Measurements from ENCODE around the gene MST1.

The MST1 gene

GRCh38 chr3:49673715-49674496 lies 15.4 kb downstream of the MST1 start, which contains the start of gene APEH:
Gene APEH (plus strand): TSS chr3:49674351. CDS start chr3:49674402, 51 bp downstream.
- Histone ChIP-seq H3K27me3 (ENCODE audit: insufficient read depth, low read length, poor library complexity) (no peaks in the 10 kb centered on the region), H3K4me1 (ENCODE audit: insufficient read depth, low read length) (peaks cover 34% of the 10 kb centered on the region), H3K27ac (ENCODE audit: low read length) (peak within 1 kb of the TSS; percentile 87), H3K9ac (ENCODE audit: low read depth, low read length) (peak within 1 kb of the TSS; percentile 92), H3K4me3 (ENCODE audit: low read depth in 1 of 2, low read length in 2 of 2) (peak within 1 kb of the TSS; percentile 72 to 97; a peak in 3 of 4 replicates), H3K9me3 (ENCODE audit: insufficient read depth, low read length, severe bottlenecking) (no peaks in the 10 kb centered on the region), H3K36me3 (ENCODE audit: insufficient read depth, low read length) (peaks cover 39% of the 10 kb centered on the region), H2AFZ (ENCODE audit: low read depth, low read length) (peak within 1 kb of the TSS; percentile 83), H4K20me1 (ENCODE audit: insufficient read depth, low read length) (peaks cover 16% of the 10 kb centered on the region; the same call in 1 of the 2 replicates), H3K79me2 (ENCODE audit: insufficient read depth, low read length) (peaks cover 28% of the 10 kb centered on the region), H3K4me2 (ENCODE audit: insufficient read depth, low read length) (peak within 1 kb of the TSS; percentile 99)
- TF ChIP-seq EZH2 (IDR thresholded peaks at IDR 0.05; ENCODE audit: borderline replicate concordance, low read depth, low read length, severe bottlenecking): no peak
- TF ChIP-seq, protein P1, sequence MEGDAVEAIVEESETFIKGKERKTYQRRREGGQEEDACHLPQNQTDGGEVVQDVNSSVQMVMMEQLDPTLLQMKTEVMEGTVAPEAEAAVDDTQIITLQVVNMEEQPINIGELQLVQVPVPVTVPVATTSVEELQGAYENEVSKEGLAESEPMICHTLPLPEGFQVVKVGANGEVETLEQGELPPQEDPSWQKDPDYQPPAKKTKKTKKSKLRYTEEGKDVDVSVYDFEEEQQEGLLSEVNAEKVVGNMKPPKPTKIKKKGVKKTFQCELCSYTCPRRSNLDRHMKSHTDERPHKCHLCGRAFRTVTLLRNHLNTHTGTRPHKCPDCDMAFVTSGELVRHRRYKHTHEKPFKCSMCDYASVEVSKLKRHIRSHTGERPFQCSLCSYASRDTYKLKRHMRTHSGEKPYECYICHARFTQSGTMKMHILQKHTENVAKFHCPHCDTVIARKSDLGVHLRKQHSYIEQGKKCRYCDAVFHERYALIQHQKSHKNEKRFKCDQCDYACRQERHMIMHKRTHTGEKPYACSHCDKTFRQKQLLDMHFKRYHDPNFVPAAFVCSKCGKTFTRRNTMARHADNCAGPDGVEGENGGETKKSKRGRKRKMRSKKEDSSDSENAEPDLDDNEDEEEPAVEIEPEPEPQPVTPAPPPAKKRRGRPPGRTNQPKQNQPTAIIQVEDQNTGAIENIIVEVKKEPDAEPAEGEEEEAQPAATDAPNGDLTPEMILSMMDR (IDR thresholded peaks at IDR 0.05; ENCODE audit: borderline replicate concordance, extremely low read depth, low read length, poor library complexity, severe bottlenecking): no peak
- DNase-seq: peak; percentile 99
- ATAC-seq (ENCODE audit: insufficient read depth, low read depth): peak; percentile 86

- Histone ChIP-seq H3K27ac (ENCODE audit: low read length) (peak overlapping the region; percentile 87), H3K27me3 (ENCODE audit: insufficient read depth, low read length, poor library complexity) (no peaks in the 10 kb centered on the region), H2AFZ (ENCODE audit: low read depth, low read length) (peak overlapping the region; percentile 81), H3K9me3 (ENCODE audit: insufficient read depth, low read length, severe bottlenecking) (no peaks in the 10 kb centered on the region), H4K20me1 (ENCODE audit: insufficient read depth, low read length) (peaks cover 16% of the 10 kb centered on the region; the same call in 1 of the 2 replicates), H3K4me1 (ENCODE audit: insufficient read depth, low read length) (peaks cover 34% of the 10 kb centered on the region), H3K79me2 (ENCODE audit: insufficient read depth, low read length) (peaks cover 28% of the 10 kb centered on the region), H3K9ac (ENCODE audit: low read depth, low read length) (peak overlapping the region; percentile 92), H3K4me2 (ENCODE audit: insufficient read depth, low read length) (peak overlapping the region; percentile 99), H3K4me3 (ENCODE audit: low read depth in 1 of 2, low read length in 2 of 2) (peak overlapping the region; percentile 72 to 97; a peak in 3 of 4 replicates), H3K36me3 (ENCODE audit: insufficient read depth, low read length) (peaks cover 32% of the 10 kb centered on the region)
- no peak for TF ChIP-seq EZH2 (IDR thresholded peaks at IDR 0.05; ENCODE audit: borderline replicate concordance, low read depth, low read length, severe bottlenecking)
- TF ChIP-seq, protein P1 (IDR thresholded peaks at IDR 0.05; ENCODE audit: borderline replicate concordance, extremely low read depth, low read length, poor library complexity, severe bottlenecking): no peak
- no peak for DNase-seq
- no peak for ATAC-seq (ENCODE audit: insufficient read depth, low read depth)
Measured at GRCh38 chr3:49673121-49673714, 16.1 kb downstream of the MST1 start.

DNA sequence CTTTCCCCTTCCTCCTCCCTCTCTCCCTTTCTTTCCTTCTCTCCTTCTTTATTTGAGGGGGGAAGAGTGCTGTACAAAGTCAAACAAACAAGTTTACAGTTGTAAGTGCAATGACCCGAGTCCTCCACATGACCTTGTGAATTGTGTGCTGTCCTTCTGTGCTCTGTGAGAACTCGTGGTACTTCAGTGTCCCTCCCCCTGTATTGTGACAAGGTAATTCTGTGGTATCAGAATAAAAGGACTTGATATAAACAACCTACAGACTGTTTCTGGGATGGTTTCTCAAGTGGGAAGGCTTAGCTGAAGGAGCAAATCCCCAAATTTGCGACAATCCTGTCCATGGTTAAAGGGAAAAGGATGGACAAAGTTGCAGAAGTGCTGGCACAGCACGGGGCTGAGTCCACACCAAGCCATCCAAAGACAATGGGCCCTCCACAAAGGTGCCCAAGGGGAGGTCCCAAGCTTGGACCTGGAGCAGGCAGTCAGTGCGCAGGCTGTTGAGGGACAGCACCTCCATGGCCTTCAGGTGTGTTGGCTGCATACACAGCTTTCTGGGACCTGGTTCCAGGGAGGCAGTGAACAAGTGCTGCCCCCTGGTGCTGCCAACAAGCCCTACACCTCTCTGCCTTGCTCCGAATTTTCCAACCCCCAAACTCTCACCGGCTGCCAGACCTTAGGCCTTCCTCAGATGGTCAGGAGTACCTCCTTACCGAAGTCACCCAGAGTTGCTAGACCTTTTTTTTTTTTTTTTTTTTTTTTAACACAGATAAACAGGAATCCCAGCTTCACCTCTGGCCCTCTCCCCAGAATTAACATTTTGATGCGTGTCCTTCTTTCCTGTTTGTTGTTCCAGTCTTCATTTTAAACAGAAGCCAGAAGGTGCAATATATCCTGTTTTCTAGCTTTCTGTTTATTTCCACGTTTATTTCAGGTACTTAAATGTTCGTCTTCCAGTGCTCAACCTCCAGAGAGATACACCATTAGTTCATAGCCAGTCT lies 17.7 kb downstream of the MST1 start:
- H2AFZ ChIP-seq (ENCODE audit: low read depth, low read length): no peak overlapping the region
- H3K9ac ChIP-seq (ENCODE audit: low read depth, low read length): no peak overlapping the region
- peaks cover 12% of the 10 kb centered on the region; the same call in 1 of the 2 replicates for H4K20me1 ChIP-seq (ENCODE audit: insufficient read depth, low read length)
- no peak overlapping the region for H3K27ac ChIP-seq (ENCODE audit: low read length)
- H3K9me3 ChIP-seq (ENCODE audit: insufficient read depth, low read length, severe bottlenecking): no peaks in the 10 kb centered on the region
- peaks cover 34% of the 10 kb centered on the region for H3K4me1 ChIP-seq (ENCODE audit: insufficient read depth, low read length)
- H3K36me3 ChIP-seq (ENCODE audit: insufficient read depth, low read length): peaks cover 15% of the 10 kb centered on the region
- no peaks in the 10 kb centered on the region for H3K27me3 ChIP-seq (ENCODE audit: insufficient read depth, low read length, poor library complexity)
- DNase-seq (peak; percentile 75), ATAC-seq (ENCODE audit: insufficient read depth, low read depth) (no peak)
- H3K4me2 ChIP-seq (ENCODE audit: insufficient read depth, low read length): no peak overlapping the region
- TF ChIP-seq EZH2 (IDR thresholded peaks at IDR 0.05; ENCODE audit: borderline replicate concordance, low read depth, low read length, severe bottlenecking): no peak
- TF ChIP-seq, protein P1 (IDR thresholded peaks at IDR 0.05; ENCODE audit: borderline replicate concordance, extremely low read depth, low read length, poor library complexity, severe bottlenecking): peak; percentile 90
- no peak overlapping the region for H3K4me3 ChIP-seq (ENCODE audit: low read depth in 1 of 2, low read length in 2 of 2)
- peaks cover 28% of the 10 kb centered on the region for H3K79me2 ChIP-seq (ENCODE audit: insufficient read depth, low read length)

Data from DND-41 (cell line).